GM12878 (cell line): ENCODE data around the gene MED25. TPM values are rescaled to one million over a fixed set of nuclear protein-coding genes. Genes with fewer than 3 reads are reported as not detected.

Experiments
- ATAC-seq: fragments of 200-7000 bp; cut with Tn5 transposase; 3 replicates; pipeline ENCODE4 v1.9.1; 2020; ENCODE audit warnings: mild to moderate bottlenecking, moderate library complexity
- BruUV-seq: library from RNA; stranded (reverse); fragments of 400-500 nt; replicated peaks from 2 replicates; lab custom pipeline; 2021; lab: Mats Ljungman, UMichigan
- CTCF ChIA-PET: fragments of 300-600 bp; sonication (Branson Sonifier 250); formaldehyde crosslinking; extraction: SDS; loops from one replicate; lab custom pipeline; 2021; ENCODE audit warnings: inconsistent platforms; lab: Yijun Ruan, JAX
- POLR2A ChIA-PET: fragments of 350-600 bp; formaldehyde crosslinking; extraction: SDS; loops from one replicate; lab custom pipeline; 2021; ENCODE audit warnings: inconsistent platforms; lab: Charles Lee
- RAD21 ChIA-PET: fragments of 300-600 bp; sonication (Branson Sonifier 250); formaldehyde crosslinking; loops from one replicate; lab custom pipeline; 2023; ENCODE audit warnings: antibody characterized with exemption; ENCODE audit not compliant: unreplicated experiment; lab: Charles Lee
- SMC1A ChIA-PET: fragments of 300-600 bp; sonication (Branson Sonifier 250); formaldehyde crosslinking; loops from one replicate; lab custom pipeline; 2023; ENCODE audit not compliant: unreplicated experiment, uncharacterized antibody; lab: Charles Lee
- DNase-seq: peaks from one replicate; pipeline ENCODE4 v3.0.0-alpha.2; 2011; ENCODE audit warnings: low read depth, low spot score
- FAIRE-seq: peaks from 3 replicates; lab custom pipeline; 2011; peaks lifted over from hg19 to GRCh38; lab: Jason Lieb, UNC
- H2AFZ ChIP-seq: 2 replicates; pipeline ENCODE4 v1.6.0; 2011; ENCODE audit warnings: low read depth, low read length, control low read depth; ENCODE audit not compliant: control insufficient read depth
- H3K27ac ChIP-seq: 2 replicates; pipeline ENCODE4 v1.5.1; 2011; ENCODE audit warnings: control low read depth; ENCODE audit not compliant: control insufficient read depth, insufficient read depth
- H3K27me3 ChIP-seq, 2 experiments: replicated peaks in 1 of 2; 2 replicates each; pipeline versions ENCODE4 v1.6.0 to v1.6.1; 2011; ENCODE audit warnings: low read length in 1 of 2; ENCODE audit not compliant: control insufficient read depth in 2 of 2, insufficient read depth in 2 of 2
- H3K36me3 ChIP-seq, 2 experiments: 2 replicates each; pipeline ENCODE4 v1.5.1; 2011; ENCODE audit warnings: low read length in 1 of 2; ENCODE audit not compliant: control insufficient read depth in 2 of 2, insufficient read depth in 2 of 2
- H3K4me1 ChIP-seq: 2 replicates; pipeline ENCODE4 v1.6.1; 2011; ENCODE audit warnings: mild to moderate bottlenecking, low read length, moderate library complexity, mixed read lengths; ENCODE audit not compliant: control insufficient read depth, insufficient read depth
- H3K4me2 ChIP-seq: 2 replicates; pipeline ENCODE4 v1.6.0; 2011; ENCODE audit warnings: control low read depth; ENCODE audit not compliant: control insufficient read depth, insufficient read depth
- H3K4me3 ChIP-seq: fragments of 200-600 bp; sonication (generic); 2 replicates; pipeline ENCODE4 v1.5.1; 2016
- H3K79me2 ChIP-seq: 2 replicates; pipeline ENCODE4 v1.6.0; 2011; ENCODE audit warnings: low read length; ENCODE audit not compliant: control insufficient read depth, insufficient read depth
- H3K9ac ChIP-seq: 2 replicates; pipeline ENCODE4 v1.8.0; 2011; ENCODE audit warnings: low read length, control low read depth, mixed read lengths; ENCODE audit not compliant: control insufficient read depth, insufficient read depth
- H3K9me3 ChIP-seq: replicated peaks from 3 replicates; pipeline ENCODE4 v1.5.1; 2011; ENCODE audit warnings: mild to moderate bottlenecking, low read length; ENCODE audit not compliant: control insufficient read depth, insufficient read depth
- H4K20me1 ChIP-seq: 2 replicates; pipeline ENCODE4 v1.6.0; 2011; ENCODE audit not compliant: control insufficient read depth, insufficient read depth
- E4F1 ChIP-seq: fragments of 450-650 bp; IDR thresholded peaks from 2 replicates; pipeline ENCODE4 v1.6.1; 2018; ENCODE audit warnings: borderline replicate concordance, mild to moderate bottlenecking; ENCODE audit not compliant: partially characterized antibody
- EGR1 ChIP-seq, 2 experiments: IDR thresholded peaks; 1 replicate in 1 of 2; 2 replicates in 1 of 2; pipeline ENCODE4 v1.6.1; 2011 to 2012; ENCODE audit warnings: low read depth in 2 of 2, low read length in 2 of 2, borderline replicate concordance in 1 of 2, mild to moderate bottlenecking in 1 of 2, moderate library complexity in 1 of 2
- EP300 ChIP-seq, 2 experiments: fragments of 150-350 bp in 1 of 2; IDR thresholded peaks; 2 replicates each; pipeline ENCODE4 v1.6.1; 2011 to 2012; ENCODE audit warnings: low read depth in 2 of 2, low read length in 2 of 2, borderline replicate concordance in 1 of 2, improper control_type of control experiment in 1 of 2, inconsistent platforms in 1 of 2; ENCODE audit not compliant: control insufficient read depth in 1 of 2
- NFYB ChIP-seq: IDR thresholded peaks from 2 replicates; pipeline ENCODE4 v1.6.1; 2011; ENCODE audit warnings: low read depth, mild to moderate bottlenecking, low read length, improper control_type of control experiment, moderate library complexity; ENCODE audit not compliant: insufficient read depth
- PKNOX1 ChIP-seq: fragments of 450-650 bp; IDR thresholded peaks from 2 replicates; pipeline ENCODE4 v1.6.1; 2016; ENCODE audit warnings: mild to moderate bottlenecking
- STAT1 ChIP-seq: fragments of 450-650 bp; conservative IDR thresholded peaks from 2 replicates; pipeline ENCODE4 v1.6.1; 2014; ENCODE audit warnings: antibody characterized with exemption, mild to moderate bottlenecking
- TARDBP ChIP-seq: IDR thresholded peaks from 2 replicates; pipeline ENCODE4 v1.6.1; 2016; ENCODE audit warnings: borderline replicate concordance
- ZNF592 ChIP-seq: fragments of 450-650 bp; IDR thresholded peaks from 2 replicates; pipeline ENCODE4 v1.6.1; 2017; ENCODE audit warnings: mild to moderate bottlenecking, moderate library complexity
- WGBS: methylation state at CpG from one replicate; pipeline ENCODE4 v1.1.6; 2016; ENCODE audit warnings: low lambda C conversion rate; ENCODE audit not compliant: insufficient replicate concordance, insufficient coverage; ENCODE audit errors: missing lambda C conversion rate; 5-methylcytosine and 5-hydroxymethylcytosine counted together
- in situ Hi-C: fragments of 300-500 bp; cut with MboI; formaldehyde crosslinking; loops from 9 replicates; pipeline ENCODE4 v1.14.3; 2018; ENCODE audit warnings: mixed read lengths
- intact Hi-C: fragments of 100-400 bp; cut with micrococcal nuclease; formaldehyde crosslinking; loops from one replicate; pipeline ENCODE4 v1.14.2; 2022; ENCODE audit not compliant: unreplicated experiment
- polyA plus RNA-seq, 11 experiments: library from polyadenylated mRNA; depleted of rRNA in 4 of 11; unstranded in 6 of 11; stranded (reverse) in 5 of 11; fragments of >200 nt; fragmentation: Nextera tagmentation in 4 of 11; fragmentation: Illumina TruSeq in 1 of 11; extraction: Ambion mirVana in 4 of 11; extraction: Trizol in 1 of 11; gene quantifications; 1 replicate in 1 of 11; 2 replicates in 10 of 11; pipeline versions ENCODE4 v1.2.1 to v1.2.3, GENCODE V29; 2011 to 2016; ENCODE audit warnings: inconsistent platforms in 2 of 11, missing spikeins in 2 of 11, low read depth in 1 of 11
- total RNA-seq, 4 experiments: library from RNA; depleted of rRNA in 3 of 4; stranded (reverse); fragments of >200 nt in 3 of 4; fragmentation: Illumina TruSeq in 1 of 4; extraction: Trizol in 1 of 4; gene quantifications; 2 replicates each; pipeline versions ENCODE4 v1.2.1 to v1.2.3, GENCODE V29; 2013 to 2021

MED25 gene
- total and polyA plus RNA-seq, 10 of the 15 experiments (the other 5 are each of a cell fraction or from before 2014, with no cell fraction given), result 3.5 to 53.9 (median 17.1) TPM

GRCh38 chr19:49839713-49840112, 21.6 kb downstream of the MED25 start:
- FAIRE-seq (no peak), ATAC-seq (no peak), DNase-seq (no peak)
- BruUV-seq, result no TSS peak
- CTCF ChIA-PET, result no interaction called here
- H3K79me2 ChIP-seq, result no peaks in the 10 kb centered on the region
- no peak overlapping the region for H3K9ac ChIP-seq
- H3K27me3 ChIP-seq, result no peaks in the 10 kb centered on the region
- in situ Hi-C loops, result no loop called here
- 94% methylated on average over 11 of the region's 11 CpGs for WGBS
- H3K9me3 ChIP-seq, result no peaks in the 10 kb centered on the region
- no peak overlapping the region for H3K4me2 ChIP-seq
- H2AFZ ChIP-seq, result no peak overlapping the region
- intact Hi-C loops, result no loop called here
- no peak overlapping the region for H3K4me3 ChIP-seq
- POLR2A ChIA-PET, result no interaction called here
- SMC1A ChIA-PET, result interaction anchor here (0.5 to 0.6 kb wide), 2 partner anchors 8 to 118 kb away, joined by 3 read pairs; no protein-coding TSS in a partner anchor
- TF ChIP-seq PKNOX1 (no peak), TARDBP (no peak)
- H3K27ac ChIP-seq, result no peak overlapping the region
- no peaks in the 10 kb centered on the region for H4K20me1 ChIP-seq
- RAD21 ChIA-PET, result no interaction called here
- H3K4me1 ChIP-seq, result peaks cover 10% of the 10 kb centered on the region
- peaks cover 11 to 12% of the 10 kb centered on the region in 2 experiments for H3K36me3 ChIP-seq

GRCh38 chr19:49840321-49840720, 22.2 kb downstream of the MED25 start:
- H3K27ac ChIP-seq, result no peak overlapping the region
- no peak for DNase-seq
- H3K4me2 ChIP-seq, result no peak overlapping the region
- intact Hi-C loops (no loop called here), in situ Hi-C loops (no loop called here)
- peaks cover 10 to 11% of the 10 kb centered on the region in 2 experiments for H3K36me3 ChIP-seq
- ChIA-PET SMC1A (interaction anchor here (0.5 to 0.6 kb wide), 2 partner anchors 8 to 118 kb away, joined by 3 read pairs; no protein-coding TSS in a partner anchor), POLR2A (no interaction called here), CTCF (no interaction called here), RAD21 (no interaction called here)
- peaks cover 13% of the 10 kb centered on the region for H3K4me1 ChIP-seq
- no peak overlapping the region for H3K4me3 ChIP-seq
- no peaks in the 10 kb centered on the region for H3K79me2 ChIP-seq
- H3K9ac ChIP-seq, result no peak overlapping the region
- H4K20me1 ChIP-seq, result no peaks in the 10 kb centered on the region
- no peaks in the 10 kb centered on the region for H3K27me3 ChIP-seq
- no peak overlapping the region for H2AFZ ChIP-seq
- no peak for ATAC-seq
- no peak for FAIRE-seq
- no peaks in the 10 kb centered on the region for H3K9me3 ChIP-seq
- 97% methylated on average over 11 of the region's 11 CpGs for WGBS
- no TSS peak for BruUV-seq
- TF ChIP-seq EGR1 (IDR thresholded peaks at IDR 0.05; ENCODE audit: borderline replicate concordance in 1 of 2, low read depth in 2 of 2, low read length in 2 of 2) (no peak), E4F1 (no peak), TARDBP (no peak), NFYB (no peak), STAT1 (no peak), ZNF592 (no peak), EP300 (IDR thresholded peaks at IDR 0.05; ENCODE audit: borderline replicate concordance in 1 of 2, control insufficient read depth in 1 of 2, low read depth in 2 of 2, low read length in 2 of 2) (no peak)
